PC-9 (cell line): ENCODE measurements around the gene PTPN9. TPM values are rescaled to one million over a fixed set of nuclear protein-coding genes. Genes with fewer than 3 reads are reported as not detected.

ENCODE experiments used
- BruUV-seq: library from RNA; stranded (reverse); fragments of 400-500 nt; replicated peaks from 2 replicates; lab custom pipeline; 2021; lab: Mats Ljungman, UMichigan
- CTCF ChIA-PET: fragments of 300-600 bp; sonication (Branson Sonifier 250); formaldehyde crosslinking; loops from one replicate; lab custom pipeline; 2022; ENCODE audit warnings: antibody characterized with exemption; lab: Charles Lee
- POLR2A ChIA-PET: fragments of 300-600 bp; sonication (Branson Sonifier 250); formaldehyde crosslinking; loops from one replicate; lab custom pipeline; 2022; ENCODE audit warnings: antibody characterized with exemption; ENCODE audit not compliant: unreplicated experiment; lab: Charles Lee
- DNase-seq, 2 experiments: peaks; one replicate each; pipeline versions ENCODE4 v3.0.0 to v3.0.0-alpha.2; 2015 to 2022; ENCODE audit warnings: mixed read lengths in 1 of 2
- H2AFZ ChIP-seq: fragments of 200-600 bp; sonication (generic); 2 replicates; pipeline ENCODE4 v1.8.1; 2017; ENCODE audit warnings: antibody characterized with exemption
- H3F3A ChIP-seq: fragments of 200-600 bp; sonication (generic); 2 replicates; pipeline ENCODE4 v1.8.1; 2017; ENCODE audit warnings: antibody characterized with exemption, mild to moderate bottlenecking, low read depth; ENCODE audit not compliant: insufficient read depth
- H3K27ac ChIP-seq: fragments of 200-600 bp; sonication (generic); 2 replicates; pipeline ENCODE4 v1.6.1; 2016; ENCODE audit warnings: mixed run types
- H3K27me3 ChIP-seq: fragments of 200-600 bp; sonication (generic); 2 replicates; pipeline ENCODE4 v1.6.1; 2016; ENCODE audit warnings: low read depth, mixed run types; ENCODE audit not compliant: insufficient read depth
- H3K36me3 ChIP-seq: fragments of 200-600 bp; sonication (generic); 2 replicates; pipeline ENCODE4 v1.6.1; 2016; ENCODE audit warnings: low read depth, mixed run types
- H3K4me1 ChIP-seq: fragments of 200-600 bp; sonication (generic); replicated peaks from 2 replicates; pipeline ENCODE4 v1.6.1; 2016; ENCODE audit warnings: mixed run types; ENCODE audit not compliant: insufficient read depth
- H3K4me2 ChIP-seq: fragments of 200-600 bp; sonication (generic); 2 replicates; pipeline ENCODE4 v1.6.1; 2017; ENCODE audit warnings: mixed run types
- H3K4me3 ChIP-seq: fragments of 200-600 bp; sonication (generic); 2 replicates; pipeline ENCODE4 v1.6.1; 2016; ENCODE audit warnings: mixed run types
- H3K79me2 ChIP-seq: fragments of 200-600 bp; sonication (generic); 2 replicates; pipeline ENCODE4 v1.6.1; 2017; ENCODE audit warnings: low read depth, mixed run types
- H3K9me2 ChIP-seq: fragments of 200-600 bp; sonication (generic); 2 replicates; pipeline ENCODE4 v1.8.1; 2017; ENCODE audit warnings: mild to moderate bottlenecking; ENCODE audit not compliant: insufficient read depth
- H3K9me3 ChIP-seq: fragments of 200-600 bp; sonication (generic); 2 replicates; pipeline ENCODE4 v1.8.1; 2016; ENCODE audit warnings: low read depth; ENCODE audit not compliant: insufficient read depth
- H4K20me1 ChIP-seq: fragments of 200-600 bp; sonication (generic); 2 replicates; pipeline ENCODE4 v1.8.1; 2017; ENCODE audit not compliant: insufficient read depth
- CTCF ChIP-seq: fragments of 200-600 bp; sonication (generic); conservative IDR thresholded peaks from 2 replicates; pipeline ENCODE4 v1.6.1; 2017; ENCODE audit warnings: mixed run types, antibody characterized with exemption, mild to moderate bottlenecking, moderate library complexity
- EZH2 ChIP-seq: fragments of 200-600 bp; sonication (generic); IDR thresholded peaks from 2 replicates; pipeline ENCODE4 v1.8.0; 2017; ENCODE audit warnings: antibody characterized with exemption, low read depth
- intact Hi-C: fragments of 100-400 bp; cut with micrococcal nuclease; formaldehyde crosslinking; loops from one replicate; pipeline ENCODE4 v1.10.0; 2022; ENCODE audit not compliant: unreplicated experiment
- total RNA-seq: library from RNA; stranded (reverse); gene quantifications from 2 replicates; pipeline ENCODE4 v1.2.3, GENCODE V29; 2021

PTPN9 gene
- total RNA-seq, 1 experiment from 2014 or later: 22.4 TPM

- peaks cover 44% of the 10 kb centered on the region for H3F3A ChIP-seq
- H3K4me1 ChIP-seq: peaks cover 13% of the 10 kb centered on the region
- H3K9me2 ChIP-seq: no peaks in the 10 kb centered on the region
- peaks cover 9% of the 10 kb centered on the region for H4K20me1 ChIP-seq
- TF ChIP-seq EZH2: no peak
- no peak for TF ChIP-seq CTCF
- H3K36me3 ChIP-seq: no peaks in the 10 kb centered on the region
- BruUV-seq: no TSS peak
- peak overlapping the region; percentile 95 for H3K4me2 ChIP-seq
- intact Hi-C loops: loop anchor here (2.0 to 5.0 kb wide), 3 partner anchors 87 to 213 kb away; partner anchors contain the start of genes IMP3 and MAN2C1
- no peak for DNase-seq
- CTCF ChIA-PET: interaction anchor here (0.6 to 1.2 kb wide), 2 partner anchors 87 to 181 kb away, joined by 3 to 6 read pairs; partner anchors contain the start of gene MAN2C1
- peak overlapping the region; percentile 82 for H3K4me3 ChIP-seq
- H3K27ac ChIP-seq: peak overlapping the region; percentile 45
- peaks cover 18% of the 10 kb centered on the region for H3K79me2 ChIP-seq
- no peaks in the 10 kb centered on the region for H3K9me3 ChIP-seq
- POLR2A ChIA-PET: interaction anchor here (0.6 to 1.4 kb wide), 9 partner anchors 38 to 388 kb away, joined by 3 to 13 read pairs (median 6); partner anchors contain the start of genes IMP3, MAN2C1 and SNUPN
- H3K27me3 ChIP-seq: no peaks in the 10 kb centered on the region
- peak overlapping the region; percentile 91 for H2AFZ ChIP-seq
Measured at GRCh38 chr15:75454471-75455378, 124.4 kb downstream of the PTPN9 start.

- Histone ChIP-seq H3K4me3 (peak overlapping the region; percentile 82), H4K20me1 (peaks cover 17% of the 10 kb centered on the region), H3F3A (peaks cover 53% of the 10 kb centered on the region), H3K79me2 (peaks cover 26% of the 10 kb centered on the region), H3K4me1 (peaks cover 21% of the 10 kb centered on the region), H2AFZ (peak overlapping the region; percentile 76), H3K27me3 (no peaks in the 10 kb centered on the region), H3K9me2 (no peaks in the 10 kb centered on the region), H3K36me3 (no peaks in the 10 kb centered on the region), H3K9me3 (no peaks in the 10 kb centered on the region), H3K27ac (peak overlapping the region; percentile 84), H3K4me2 (peak overlapping the region; percentile 95)
- intact Hi-C loops: loop anchor here (2.0 to 5.0 kb wide), 3 partner anchors 87 to 213 kb away; partner anchors contain the start of genes IMP3 and MAN2C1
- ChIA-PET CTCF (interaction anchor here (0.6 to 1.2 kb wide), 3 partner anchors 86 to 193 kb away, joined by 3 to 6 read pairs (median 4); partner anchors contain the start of gene MAN2C1), POLR2A (interaction anchor here (0.6 to 1.4 kb wide), 9 partner anchors 83 to 354 kb away, joined by 3 to 6 read pairs (median 4); partner anchors contain the start of genes IMP3, MAN2C1 and SNUPN)
- peak; percentile 98 for DNase-seq
- TF ChIP-seq CTCF (no peak), EZH2 (no peak)
- no TSS peak for BruUV-seq
Measured at GRCh38 chr15:75453703-75454470, 125.2 kb downstream of the PTPN9 start.
